ENCODE data around the gene PPP1R14D. TPM values are rescaled to one million over a fixed set of nuclear protein-coding genes. Genes with fewer than 3 reads are reported as not detected.

PPP1R14D gene
- total RNA-seq, 2 experiments from 2014 or later = not detected

DNA sequence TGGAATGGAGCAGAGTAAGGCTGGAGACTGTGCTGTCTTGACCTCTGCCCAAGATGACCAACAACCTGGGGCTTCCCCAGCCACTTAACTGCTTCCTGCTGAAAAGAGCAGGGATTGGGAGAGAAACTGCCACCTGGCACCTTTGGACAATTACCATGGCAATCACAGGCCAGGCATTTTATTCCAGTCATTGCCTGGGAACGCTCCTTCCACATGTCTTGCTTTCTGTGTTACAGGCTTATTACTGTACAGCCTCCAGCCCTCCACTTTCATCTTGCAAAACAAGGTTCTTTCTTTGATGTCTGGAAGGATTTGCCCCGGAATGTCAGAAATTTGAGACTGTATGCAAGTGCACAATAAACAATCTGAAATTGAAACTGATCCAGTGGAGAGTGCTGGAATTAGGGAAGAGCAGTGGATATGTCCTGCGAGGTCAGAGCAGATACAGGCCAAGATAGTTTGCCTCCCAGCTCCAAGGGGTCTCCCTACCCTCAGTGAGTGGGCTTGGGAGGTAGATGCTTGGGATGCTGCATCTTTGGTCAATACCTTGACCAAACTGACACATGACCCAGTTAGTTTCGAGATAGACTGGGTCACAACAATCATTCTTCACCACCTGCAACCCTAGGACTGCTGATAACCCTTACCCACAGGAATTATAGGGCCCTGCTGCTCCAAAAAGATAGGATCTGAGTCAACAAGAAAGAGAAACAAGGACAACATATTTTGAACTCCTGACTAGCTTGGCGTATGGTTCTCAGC, 2.7 kb downstream of the PPP1R14D start:
- POLR2A ChIA-PET = no interaction called here

DNA sequence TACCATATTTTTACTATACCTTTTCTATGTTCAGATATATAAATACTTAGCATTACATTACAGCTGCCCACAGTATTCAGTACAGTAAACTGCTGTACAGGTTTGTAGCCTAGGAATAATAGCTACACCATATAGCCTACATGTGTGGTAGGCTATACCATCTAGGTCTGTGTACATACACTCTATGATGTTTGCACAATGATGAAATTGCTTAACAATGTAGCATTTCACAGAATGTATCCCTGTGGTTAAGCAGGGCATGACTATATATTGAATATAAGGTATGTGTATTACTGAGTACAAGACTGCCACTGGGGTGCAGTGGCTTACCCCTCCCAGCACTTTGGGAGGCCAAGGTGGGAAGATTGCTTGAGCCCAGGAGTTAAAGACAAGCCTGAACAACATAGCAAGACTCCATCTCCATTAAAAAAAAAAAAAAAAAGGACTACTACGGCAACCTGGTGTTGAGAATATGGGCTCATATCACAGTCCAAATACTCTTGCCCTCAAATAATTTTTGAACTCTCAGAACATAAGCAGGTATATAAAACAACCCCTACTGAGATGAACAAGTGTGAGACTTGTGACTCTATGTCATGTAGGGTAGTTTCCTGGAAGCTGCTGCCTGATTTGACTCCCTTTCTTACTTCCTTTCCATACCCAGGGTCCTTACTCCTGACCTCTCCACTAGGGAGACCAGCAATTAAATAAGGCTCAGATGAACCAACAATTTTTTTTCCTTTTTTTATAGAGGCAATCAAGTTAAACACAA, 4.8 kb downstream of the PPP1R14D start:
- ATAC-seq (ENCODE audit: low read depth) = no peak

More for the DNA sequence above, 2.7 kb downstream of the PPP1R14D start:
- Mint-ChIP-seq H3K4me3 (no peak overlapping the region), H3K36me3 (no peaks in the 10 kb centered on the region), H3K9me3 (no peaks in the 10 kb centered on the region), H3K4me1 (peaks cover 2% of the 10 kb centered on the region), H3K27me3 (peaks cover 21% of the 10 kb centered on the region), H3K27ac (no peak overlapping the region)
- ATAC-seq (ENCODE audit: low read depth) (no peak), DNase-seq (no peak)

DNA sequence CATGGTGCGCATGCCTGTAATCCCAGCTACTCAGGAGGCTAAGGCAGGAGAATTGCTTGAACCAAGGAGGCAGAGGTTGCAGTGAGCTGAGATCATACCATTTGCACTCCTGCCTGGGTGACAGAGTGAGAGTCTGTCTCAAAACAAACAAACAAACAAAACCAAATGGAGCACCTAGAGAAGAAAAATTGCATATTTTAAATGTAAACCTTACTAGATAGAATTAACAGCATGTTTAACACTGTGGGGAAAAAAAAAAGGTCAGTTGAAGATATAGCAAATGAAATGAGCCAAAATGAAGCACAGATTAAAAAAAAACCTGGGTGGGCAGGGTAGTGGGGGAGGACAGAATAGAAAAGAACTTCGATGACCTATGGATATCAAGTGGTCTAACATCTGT, 7.3 kb downstream of the PPP1R14D start:
- Mint-ChIP-seq H3K27ac (no peak overlapping the region), H3K9me3 (no peaks in the 10 kb centered on the region), H3K4me3 (no peak overlapping the region), H3K4me1 (peaks cover 5% of the 10 kb centered on the region), H3K27me3 (peaks cover 11% of the 10 kb centered on the region), H3K36me3 (no peaks in the 10 kb centered on the region)
- DNase-seq (no peak), ATAC-seq (ENCODE audit: low read depth) (no peak)
- POLR2A ChIA-PET = no interaction called here

More for the DNA sequence above, 4.8 kb downstream of the PPP1R14D start:
- Mint-ChIP-seq H3K36me3 (no peaks in the 10 kb centered on the region), H3K4me3 (no peak overlapping the region), H3K4me1 (peaks cover 2% of the 10 kb centered on the region), H3K27ac (no peak overlapping the region), H3K9me3 (no peaks in the 10 kb centered on the region), H3K27me3 (peaks cover 21% of the 10 kb centered on the region)
- DNase-seq = no peak
- POLR2A ChIA-PET = no interaction called here

DNA sequence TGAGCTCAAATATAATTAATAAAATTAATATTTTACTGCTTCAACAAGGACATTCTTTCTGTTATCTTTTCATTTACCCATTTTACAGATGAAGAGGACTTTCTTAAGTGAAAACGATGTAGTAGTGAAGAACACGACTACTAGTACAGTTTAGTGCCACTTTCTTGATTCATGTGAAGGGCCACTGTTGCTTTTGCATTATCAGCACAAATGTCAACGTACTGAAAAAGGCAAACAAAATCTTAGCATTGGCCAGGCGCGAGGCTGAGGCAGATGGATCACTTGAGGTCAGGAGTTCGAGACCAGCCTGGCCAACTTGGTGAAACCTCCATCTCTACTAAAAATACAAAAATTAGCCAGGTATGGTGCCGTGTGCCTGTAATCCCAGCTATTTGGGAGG, 9.5 kb downstream of the PPP1R14D start:
- Mint-ChIP-seq H3K27ac (no peak overlapping the region), H3K4me1 (peaks cover 5% of the 10 kb centered on the region), H3K9me3 (no peaks in the 10 kb centered on the region), H3K36me3 (peaks cover 4% of the 10 kb centered on the region), H3K4me3 (no peak overlapping the region), H3K27me3 (peaks cover 6% of the 10 kb centered on the region)
- DNase-seq (no peak), ATAC-seq (ENCODE audit: low read depth) (no peak)
- POLR2A ChIA-PET = no interaction called here

DNA sequence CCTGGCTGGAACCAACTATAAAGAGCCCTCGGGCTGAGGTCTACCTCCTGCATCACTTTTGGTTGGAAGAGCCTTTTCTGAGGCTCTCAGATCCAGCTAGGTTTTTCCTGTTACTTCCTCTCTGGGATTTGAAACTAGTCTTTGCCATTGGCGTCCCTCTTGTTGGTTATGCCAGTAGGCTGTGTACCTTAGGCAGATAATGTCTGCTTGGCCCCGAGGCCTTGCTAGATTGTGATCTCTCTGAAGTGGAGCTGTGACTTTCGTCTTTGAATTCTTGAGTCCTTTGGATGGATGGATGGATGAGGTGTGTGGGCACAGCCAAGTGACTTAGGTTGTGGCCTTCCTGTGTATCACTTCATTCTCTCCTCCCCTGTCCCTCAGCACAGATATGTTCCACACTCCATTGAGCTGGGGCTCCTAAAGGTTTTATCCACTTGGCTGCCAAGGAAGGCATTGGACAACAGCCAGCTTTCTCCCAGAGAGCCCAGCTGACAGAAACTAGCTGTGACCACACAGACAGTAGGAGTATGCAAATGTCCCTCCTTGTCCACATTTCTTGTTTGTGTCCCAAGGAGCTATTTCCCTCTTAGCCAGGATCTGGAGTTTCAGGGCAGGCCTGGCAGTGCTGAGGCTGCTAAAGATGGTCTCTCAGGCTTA, 13.3 kb downstream of the PPP1R14D start:
- H3K4me1 Mint-ChIP-seq = peaks cover 2% of the 10 kb centered on the region

DNA sequence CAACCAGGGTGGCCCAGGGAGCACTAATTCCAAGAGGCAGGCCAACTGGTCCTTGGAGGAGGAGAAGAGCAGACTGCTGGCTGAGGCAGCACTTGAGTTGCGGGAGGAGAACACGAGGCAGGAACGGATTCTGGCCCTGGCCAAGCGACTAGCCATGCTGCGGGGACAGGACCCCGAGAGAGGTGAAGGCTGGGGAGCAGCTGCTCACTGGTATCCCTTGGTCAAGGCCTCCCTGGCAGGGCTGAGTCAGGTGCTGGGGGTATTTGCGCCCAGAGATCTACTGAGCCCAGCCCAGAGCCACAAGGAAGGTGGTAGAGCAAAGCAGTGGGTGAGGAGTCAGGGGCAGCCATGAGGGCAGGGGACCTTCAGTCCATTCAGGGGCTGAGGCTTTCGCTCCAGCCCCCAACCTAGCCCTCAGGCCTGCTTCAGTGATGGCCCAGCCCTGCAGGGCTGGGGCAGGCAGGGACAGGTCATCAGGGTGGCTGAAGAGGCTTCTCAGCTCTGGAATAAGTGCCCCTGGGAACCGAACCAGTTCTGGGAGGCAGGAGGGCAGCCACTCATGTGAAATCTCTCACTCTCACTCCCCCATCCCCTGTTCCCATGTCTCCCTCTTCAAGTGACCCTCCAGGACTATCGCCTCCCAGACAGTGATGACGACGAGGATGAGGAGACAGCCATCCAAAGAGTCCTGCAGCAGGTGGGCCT, 15.6 kb downstream of the PPP1R14D start:
- peaks cover 9% of the 10 kb centered on the region for H3K36me3 Mint-ChIP-seq
- H3K4me3 Mint-ChIP-seq = no peak overlapping the region
- DNase-seq = no peak
- no peaks in the 10 kb centered on the region for H3K9me3 Mint-ChIP-seq
- POLR2A ChIA-PET = interaction anchor here (0.6 to 1.2 kb wide), 2 partner anchors 10 to 15 kb away, joined by 3 to 4 read pairs; partner anchors contain the start of gene PPP1R14D
- H3K4me1 Mint-ChIP-seq = peaks cover 10% of the 10 kb centered on the region
- H3K27me3 Mint-ChIP-seq = no peaks in the 10 kb centered on the region
- H3K27ac Mint-ChIP-seq = no peak overlapping the region
- no peak for ATAC-seq (ENCODE audit: low read depth)

More for the DNA sequence above, 13.3 kb downstream of the PPP1R14D start:
- no peaks in the 10 kb centered on the region for H3K27me3 Mint-ChIP-seq
- H3K4me3 Mint-ChIP-seq = no peak overlapping the region
- no peak for DNase-seq
- POLR2A ChIA-PET = interaction anchor here (0.9 kb wide), 1 partner anchor 8 kb away, joined by 3 read pairs; the partner anchor contains the start of genes DNAJC17 and ZFYVE19
- H3K27ac Mint-ChIP-seq = no peak overlapping the region
- no peak for ATAC-seq (ENCODE audit: low read depth)
- no peaks in the 10 kb centered on the region for H3K9me3 Mint-ChIP-seq
- H3K36me3 Mint-ChIP-seq = peaks cover 9% of the 10 kb centered on the region

DNA sequence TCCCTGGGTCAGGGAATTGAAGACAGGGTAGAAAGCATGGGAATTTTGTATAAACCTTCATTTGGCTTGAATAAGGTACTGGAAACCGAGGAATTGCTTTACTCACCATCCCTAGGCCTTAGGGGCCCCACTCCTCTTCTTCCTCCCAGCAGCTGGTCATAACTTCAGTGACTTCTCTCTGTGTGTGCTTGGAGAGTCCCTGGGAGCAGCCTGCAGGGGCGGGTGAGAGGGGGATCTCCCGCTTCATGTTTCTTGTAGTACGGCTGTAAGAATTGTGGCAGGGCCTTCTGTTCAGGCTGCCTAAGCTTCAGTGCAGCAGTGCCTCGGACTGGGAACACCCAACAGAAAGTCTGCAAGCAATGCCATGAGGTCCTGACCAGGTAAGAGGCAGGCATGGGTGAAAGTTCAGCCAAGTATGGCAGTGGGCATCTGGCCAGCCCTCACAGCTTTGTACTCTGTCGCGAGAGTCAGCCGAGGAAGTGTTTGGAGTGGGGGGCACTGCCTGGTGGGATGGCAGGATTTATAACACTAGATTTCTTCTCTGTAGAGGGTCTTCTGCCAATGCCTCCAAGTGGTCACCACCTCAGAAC, 19.6 kb downstream of the PPP1R14D start:
- POLR2A ChIA-PET = no interaction called here
- Mint-ChIP-seq H3K27me3 (no peaks in the 10 kb centered on the region), H3K27ac (no peak overlapping the region), H3K4me1 (peaks cover 15% of the 10 kb centered on the region), H3K9me3 (no peaks in the 10 kb centered on the region), H3K36me3 (peaks cover 8% of the 10 kb centered on the region), H3K4me3 (peak overlapping the region; percentile 97)
- no peak for DNase-seq
- no peak for ATAC-seq (ENCODE audit: low read depth)

DNA sequence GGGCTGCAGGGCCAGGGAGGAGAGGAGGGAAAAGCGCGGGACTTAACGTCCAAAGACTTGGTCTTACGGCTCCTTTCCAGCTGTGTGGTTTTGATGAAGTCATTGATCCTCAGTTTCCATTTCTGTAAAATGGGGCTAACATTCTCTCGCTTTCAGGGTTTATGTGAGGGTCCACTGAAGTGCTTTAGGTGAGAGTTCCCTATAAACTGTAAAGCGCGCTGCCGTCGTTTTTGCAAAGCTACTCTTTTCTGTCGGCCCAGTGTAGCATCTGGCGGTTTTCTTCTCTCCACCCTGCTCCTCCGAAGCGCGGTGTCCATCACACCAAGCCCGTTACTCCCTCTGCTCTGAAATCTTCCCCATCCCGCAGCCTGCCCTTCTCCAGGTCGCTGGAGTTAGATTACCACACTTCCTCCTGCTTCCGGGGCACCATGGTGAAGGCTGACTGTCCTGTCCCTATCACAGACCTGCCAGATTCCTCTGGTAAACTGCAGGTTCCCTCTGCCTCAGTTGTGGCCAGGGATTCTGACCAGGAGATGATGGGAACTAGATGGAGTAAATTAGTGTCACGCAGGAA, 20.5 kb downstream of the PPP1R14D start:
- ATAC-seq (ENCODE audit: low read depth) = no peak
- H3K36me3 Mint-ChIP-seq = peaks cover 5% of the 10 kb centered on the region
- POLR2A ChIA-PET = interaction anchor here (0.7 to 1.2 kb wide), 5 partner anchors 9 to 145 kb away, joined by 3 to 4 read pairs (median 3); partner anchors contain the start of gene CHAC1
- no peak for DNase-seq
- no peaks in the 10 kb centered on the region for H3K9me3 Mint-ChIP-seq
- H3K27me3 Mint-ChIP-seq = no peaks in the 10 kb centered on the region
- peak overlapping the region; percentile 97 for H3K4me3 Mint-ChIP-seq
- H3K4me1 Mint-ChIP-seq = peaks cover 18% of the 10 kb centered on the region
- peak overlapping the region; percentile 99 for H3K27ac Mint-ChIP-seq

DNA sequence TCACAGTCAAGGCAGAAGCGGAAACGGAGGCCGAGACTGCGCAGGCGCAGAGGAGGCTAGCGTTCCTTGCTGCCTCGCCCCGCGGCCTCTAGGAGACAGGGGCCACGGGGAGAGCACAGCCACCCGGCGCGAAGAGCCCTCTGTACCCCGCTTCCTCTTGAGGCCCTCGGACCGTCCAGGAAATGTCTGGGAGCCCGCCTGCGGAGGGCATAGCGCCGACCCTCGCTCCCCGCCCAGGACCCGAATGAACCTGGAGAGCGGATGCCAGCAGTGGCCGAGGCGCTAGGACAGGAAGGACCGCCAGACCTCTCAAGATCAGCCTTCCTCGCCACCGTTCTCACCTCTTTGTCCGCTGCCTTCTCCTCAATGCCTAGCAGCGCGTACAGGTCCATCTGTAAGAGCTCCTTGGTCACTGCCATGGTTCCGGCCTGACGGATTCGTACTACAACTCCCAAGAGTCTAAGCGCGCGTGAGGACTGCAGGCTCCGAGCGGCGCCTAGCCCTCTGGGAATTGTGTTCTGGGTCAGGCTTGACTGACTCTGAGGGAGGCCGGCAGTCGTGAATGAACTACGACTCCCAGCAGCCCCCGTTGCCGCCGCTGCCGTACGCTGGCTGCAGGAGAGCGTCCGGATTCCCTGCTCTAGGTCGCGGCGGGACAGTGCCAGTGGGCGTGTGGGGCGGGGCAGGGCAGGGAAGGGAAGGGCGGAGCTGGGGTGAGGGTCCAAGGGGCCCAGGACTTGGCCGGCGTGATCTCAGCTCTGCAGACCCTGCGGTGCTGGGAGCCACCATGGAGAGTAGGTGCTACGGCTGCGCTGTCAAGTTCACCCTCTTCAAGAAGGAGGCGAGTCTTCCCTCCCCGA, 21.2 kb downstream of the PPP1R14D start, which contains the start of the genes DNAJC17 and ZFYVE19:
Gene DNAJC17, minus strand, starts transcription at position 446 of the 860 bp plus-strand sequence. Its CDS starts 27 bp downstream, at position 419.
Gene ZFYVE19, plus strand, starts transcription at position 62 of the 860 bp plus-strand sequence. Its CDS starts 501 bp downstream, at position 563.
- DNase-seq (peak; percentile 95), ATAC-seq (ENCODE audit: low read depth) (peak; percentile 98)
- peak within 1 kb of the TSS; percentile 99 for H3K27ac Mint-ChIP-seq
- H3K9me3 Mint-ChIP-seq = no peaks in the 10 kb centered on the region
- peaks cover 18% of the 10 kb centered on the region for H3K4me1 Mint-ChIP-seq
- H3K27me3 Mint-ChIP-seq = no peaks in the 10 kb centered on the region
- H3K36me3 Mint-ChIP-seq = peaks cover 5% of the 10 kb centered on the region
- POLR2A ChIA-PET = interaction anchor here (0.8 to 1.4 kb wide), 10 partner anchors 8 to 146 kb away, joined by 3 to 9 read pairs (median 3); partner anchors contain the start of genes CHAC1 and RAD51
- H3K4me3 Mint-ChIP-seq = peak within 1 kb of the TSS; percentile 97

DNA sequence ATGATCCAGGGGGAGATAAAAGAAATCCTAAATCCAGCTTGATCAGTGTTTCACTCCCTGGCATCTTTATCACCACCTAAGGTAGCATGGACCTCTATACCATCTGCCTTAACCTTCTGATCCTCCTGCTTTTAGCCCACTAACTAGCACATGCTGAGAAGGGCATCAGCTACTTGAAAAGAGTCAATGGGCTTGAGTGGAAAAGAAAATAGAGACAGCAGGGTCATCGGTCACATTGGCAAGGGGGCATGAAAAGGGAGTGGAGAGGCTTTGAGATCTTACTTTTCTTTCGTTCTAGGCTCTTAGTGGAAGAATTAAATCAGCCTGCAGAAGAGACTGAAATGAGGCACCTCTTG, 21.9 kb downstream of the PPP1R14D start:
- H3K9me3 Mint-ChIP-seq = no peaks in the 10 kb centered on the region
- H3K36me3 Mint-ChIP-seq = peaks cover 8% of the 10 kb centered on the region
- no peak for DNase-seq
- ATAC-seq (ENCODE audit: low read depth) = no peak
- no peaks in the 10 kb centered on the region for H3K27me3 Mint-ChIP-seq
- peak overlapping the region; percentile 99 for H3K27ac Mint-ChIP-seq
- POLR2A ChIA-PET = interaction anchor here (0.6 to 1.4 kb wide), 13 partner anchors 7 to 302 kb away, joined by 3 to 9 read pairs (median 3); partner anchors contain the start of genes CHAC1, RAD51 and RPUSD2
- peak overlapping the region; percentile 97 for H3K4me3 Mint-ChIP-seq
- peaks cover 20% of the 10 kb centered on the region for H3K4me1 Mint-ChIP-seq

DNA sequence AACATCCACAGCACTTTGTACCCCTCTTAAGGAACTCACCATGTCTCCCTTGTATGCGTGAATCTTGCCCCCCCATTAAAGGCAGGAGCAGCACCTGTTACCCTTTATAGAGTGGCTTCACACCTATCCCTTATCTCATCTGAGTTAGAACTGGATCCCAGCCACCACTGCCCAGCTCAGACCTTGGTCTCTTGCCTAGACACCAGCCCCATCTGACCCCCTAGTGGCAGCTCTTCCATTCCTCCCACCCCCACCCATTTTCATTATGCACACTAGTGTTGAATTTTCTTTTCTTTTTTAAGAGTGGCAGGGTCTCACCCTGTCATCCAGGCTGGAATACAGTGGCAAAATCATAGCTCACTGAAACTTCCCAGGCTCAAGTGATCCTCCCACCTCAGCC, 24.8 kb downstream of the PPP1R14D start:
- H3K4me1 Mint-ChIP-seq = peaks cover 21% of the 10 kb centered on the region
- ATAC-seq (ENCODE audit: low read depth) (no peak), DNase-seq (no peak)
- no peaks in the 10 kb centered on the region for H3K27me3 Mint-ChIP-seq
- no peak overlapping the region for H3K27ac Mint-ChIP-seq
- POLR2A ChIA-PET = interaction anchor here (0.6 kb wide), 1 partner anchor 104 kb away, joined by 6 read pairs; no protein-coding TSS in a partner anchor
- H3K9me3 Mint-ChIP-seq = no peaks in the 10 kb centered on the region
- H3K36me3 Mint-ChIP-seq = peaks cover 11% of the 10 kb centered on the region
- H3K4me3 Mint-ChIP-seq = no peak overlapping the region

Data from activated naive CD8-positive, alpha-beta T cell treated with anti-CD3 and anti-CD28 coated beads, Interleukin-2, amount 10 ng/mL, durations not matched to agents 7 days and 5 days (primary cell).